Neuronal stem cell (in vitro differentiated cells): ENCODE measurements around the gene PIK3AP1.

Source experiments
- DNase-seq: peaks from one replicate; pipeline ENCODE4 v3.0.0-alpha.2; 2013; ENCODE audit warnings: low spot score
- H2AFZ ChIP-seq: one replicate; pipeline ENCODE4 v1.6.1; 2013; ENCODE audit warnings: mild to moderate bottlenecking, low read length, inconsistent platforms
- H2AK5ac ChIP-seq: 2 replicates; pipeline ENCODE4 v1.6.1; 2013; ENCODE audit warnings: low read depth, mild to moderate bottlenecking, inconsistent platforms, low read length, moderate library complexity, mixed read lengths
- H2BK120ac ChIP-seq: 2 replicates; pipeline ENCODE4 v1.6.1; 2013; ENCODE audit warnings: low read depth, mild to moderate bottlenecking, inconsistent platforms, low read length, moderate library complexity, mixed read lengths
- H2BK12ac ChIP-seq: one replicate; pipeline ENCODE4 v1.6.1; 2013; ENCODE audit warnings: low read length, inconsistent platforms
- H2BK15ac ChIP-seq: 2 replicates; pipeline ENCODE4 v1.6.1; 2013; ENCODE audit warnings: mild to moderate bottlenecking, low read length, inconsistent platforms, mixed read lengths
- H2BK5ac ChIP-seq: one replicate; pipeline ENCODE4 v1.6.1; 2013; ENCODE audit warnings: inconsistent platforms, mild to moderate bottlenecking, low read length, moderate library complexity
- H3K14ac ChIP-seq: one replicate; pipeline ENCODE4 v1.6.1; 2013; ENCODE audit warnings: low read length, inconsistent platforms
- H3K18ac ChIP-seq: 2 replicates; pipeline ENCODE4 v1.6.1; 2013; ENCODE audit warnings: low read length, inconsistent platforms
- H3K23ac ChIP-seq: 2 replicates; pipeline ENCODE4 v1.6.1; 2013; ENCODE audit warnings: low read depth, mild to moderate bottlenecking, mixed read lengths, low read length, inconsistent platforms; ENCODE audit not compliant: poor library complexity
- H3K27ac ChIP-seq: replicated peaks from 3 replicates; pipeline ENCODE4 v1.5.1; 2013; ENCODE audit warnings: low read length, inconsistent platforms
- H3K27me3 ChIP-seq, 3 experiments: 2 replicates each; pipeline ENCODE4 v1.6.1; 2013; ENCODE audit warnings: low read length in 3 of 3, mild to moderate bottlenecking in 2 of 3, inconsistent platforms in 1 of 3, low read depth in 1 of 3, mixed read lengths in 1 of 3, moderate library complexity in 1 of 3; ENCODE audit not compliant: control insufficient read depth in 3 of 3, insufficient read depth in 3 of 3
- H3K36me3 ChIP-seq, 2 donors: replicated peaks in 1 of 2; 2 replicates each; pipeline ENCODE4 v1.6.1; 2013; ENCODE audit warnings: low read length in 2 of 2; ENCODE audit not compliant: control insufficient read depth in 2 of 2, insufficient read depth in 2 of 2
- H3K4ac ChIP-seq: 2 replicates; pipeline ENCODE4 v1.6.1; 2013; ENCODE audit warnings: inconsistent platforms, mild to moderate bottlenecking, low read length, moderate library complexity
- H3K4me1 ChIP-seq, 2 donors: 1 replicate in 1 of 2; 2 replicates in 1 of 2; pipeline ENCODE4 v1.6.1; 2013; ENCODE audit warnings: low read length in 2 of 2, low read depth in 1 of 2; ENCODE audit not compliant: control insufficient read depth in 2 of 2, insufficient read depth in 1 of 2
- H3K4me2 ChIP-seq: one replicate; pipeline ENCODE4 v1.6.1; 2013; ENCODE audit warnings: mild to moderate bottlenecking, low read length, inconsistent platforms; ENCODE audit not compliant: insufficient read depth, poor library complexity, severe bottlenecking
- H3K4me3 ChIP-seq, 2 donors: 2 replicates each; pipeline ENCODE4 v1.5.1; 2013; ENCODE audit warnings: low read length in 2 of 2, mild to moderate bottlenecking in 2 of 2, inconsistent platforms in 1 of 2, moderate library complexity in 1 of 2
- H3K79me1 ChIP-seq: one replicate; pipeline ENCODE4 v1.6.1; 2013; ENCODE audit warnings: low read depth, mild to moderate bottlenecking, inconsistent platforms, low read length, moderate library complexity
- H3K9ac ChIP-seq: one replicate; pipeline ENCODE4 v1.6.1; 2013; ENCODE audit warnings: mild to moderate bottlenecking, low read depth, low read length, inconsistent platforms; ENCODE audit not compliant: poor library complexity
- H3K9me3 ChIP-seq, 2 donors: replicated peaks in 1 of 2; 2 replicates each; pipeline versions ENCODE3 to v1.6.1; 2013; ENCODE audit warnings: low read length in 2 of 2, mild to moderate bottlenecking in 2 of 2, inconsistent platforms in 1 of 2, low read depth in 1 of 2, mixed read lengths in 1 of 2, moderate library complexity in 1 of 2; ENCODE audit not compliant: control insufficient read depth in 2 of 2, insufficient read depth in 1 of 2
- H4K8ac ChIP-seq: one replicate; pipeline ENCODE4 v1.6.1; 2013; ENCODE audit warnings: low read depth, mild to moderate bottlenecking, inconsistent platforms, low read length, moderate library complexity
- H4K91ac ChIP-seq: one replicate; pipeline ENCODE4 v1.6.1; 2013; ENCODE audit warnings: low read length, low read depth, mild to moderate bottlenecking, inconsistent platforms; ENCODE audit not compliant: poor library complexity
- WGBS, 2 donors: extraction: QIAGEN DNeasy Blood & Tissue Kit; methylation state at CpG; one replicate each; pipeline ENCODE4 v1.1.7; 2013; ENCODE audit warnings: missing lambda C conversion rate in 2 of 2, mixed read lengths in 1 of 2; ENCODE audit not compliant: insufficient read length in 2 of 2, insufficient replicate concordance in 1 of 2; ENCODE audit errors: extremely low coverage in 2 of 2; 5-methylcytosine and 5-hydroxymethylcytosine counted together

The PIK3AP1 gene

GRCh38 chr10:96614515-96614914, 105.8 kb downstream of the PIK3AP1 start:
- Histone ChIP-seq H3K27ac (no peak overlapping the region), H3K4ac (no peak overlapping the region), H2BK12ac (no peak overlapping the region), H2AFZ (no peak overlapping the region), H3K27me3 (peaks cover 0 to 40% (median 0%) of the 10 kb centered on the region in 3 experiments), H3K18ac (no peak overlapping the region), H2BK15ac (no peak overlapping the region), H3K4me2 (no peak overlapping the region), H2AK5ac (no peak overlapping the region), H3K9me3 (no peaks in the 10 kb centered on the region), H3K9ac (no peak overlapping the region), H3K36me3 (no peaks in the 10 kb centered on the region), H2BK120ac (no peak overlapping the region), H3K14ac (no peak overlapping the region), H4K91ac (no peak overlapping the region), H4K8ac (no peak overlapping the region), H3K23ac (no peak overlapping the region), H2BK5ac (no peak overlapping the region), H3K79me1 (no peaks in the 10 kb centered on the region), H3K4me3 (no peak overlapping the region), H3K4me1 (no peaks in the 10 kb centered on the region)
- no peak for DNase-seq
- no CpG with 5 or more reads among the region's 2 CpGs for WGBS, 2 donors

GRCh38 chr10:96613576-96613975, 106.7 kb downstream of the PIK3AP1 start:
- no peak overlapping the region for H4K8ac ChIP-seq
- no peak overlapping the region for H3K18ac ChIP-seq
- H2BK120ac ChIP-seq: no peak overlapping the region
- no peak overlapping the region for H2BK15ac ChIP-seq
- no peak overlapping the region for H3K4me2 ChIP-seq
- no peaks in the 10 kb centered on the region for H3K9me3 ChIP-seq
- peaks cover 0 to 36% (median 0%) of the 10 kb centered on the region in 3 experiments for H3K27me3 ChIP-seq
- no peak overlapping the region for H2BK12ac ChIP-seq
- H2AK5ac ChIP-seq: no peak overlapping the region
- no peaks in the 10 kb centered on the region for H3K36me3 ChIP-seq
- H3K9ac ChIP-seq: no peak overlapping the region
- H4K91ac ChIP-seq: no peak overlapping the region
- H3K4me3 ChIP-seq: no peak overlapping the region
- no peak overlapping the region for H2BK5ac ChIP-seq
- no peak overlapping the region for H3K4ac ChIP-seq
- no peak overlapping the region for H2AFZ ChIP-seq
- no peak overlapping the region for H3K14ac ChIP-seq
- no peak for DNase-seq
- no peak overlapping the region for H3K27ac ChIP-seq
- no peaks in the 10 kb centered on the region for H3K79me1 ChIP-seq
- no CpG with 5 or more reads among the region's 3 CpGs for WGBS, 2 donors
- H3K4me1 ChIP-seq: peaks cover 1 to 2% of the 10 kb centered on the region in 2 donors
- no peak overlapping the region for H3K23ac ChIP-seq

GRCh38 chr10:96612055-96612830, 108.1 kb downstream of the PIK3AP1 start:
- Histone ChIP-seq H2BK12ac (no peak overlapping the region), H2AK5ac (no peak overlapping the region), H3K27ac (no peak overlapping the region), H2AFZ (no peak overlapping the region), H2BK5ac (no peak overlapping the region), H2BK15ac (no peak overlapping the region), H3K79me1 (no peaks in the 10 kb centered on the region), H4K91ac (no peak overlapping the region), H3K18ac (no peak overlapping the region), H4K8ac (no peak overlapping the region), H3K9ac (no peak overlapping the region), H3K36me3 (no peaks in the 10 kb centered on the region), H3K4me1 (peaks cover 4 to 7% of the 10 kb centered on the region in 2 donors), H3K14ac (no peak overlapping the region), H3K27me3 (peaks cover 0 to 40% (median 0%) of the 10 kb centered on the region in 3 experiments), H3K4me2 (no peak overlapping the region), H2BK120ac (no peak overlapping the region), H3K23ac (no peak overlapping the region), H3K4me3 (no peak overlapping the region), H3K9me3 (no peaks in the 10 kb centered on the region), H3K4ac (no peak overlapping the region)
- no peak for DNase-seq
- no CpG with 5 or more reads among the region's 8 CpGs for WGBS, 2 donors

GRCh38 chr10:96610817-96611216, 109.5 kb downstream of the PIK3AP1 start:
- H3K14ac ChIP-seq: no peak overlapping the region

More at GRCh38 chr10:96610817-96611216, 109.5 kb downstream of the PIK3AP1 start:
- no peak overlapping the region for H3K18ac ChIP-seq
- no peaks in the 10 kb centered on the region for H3K36me3 ChIP-seq
- H4K8ac ChIP-seq: no peak overlapping the region
- H2BK15ac ChIP-seq: no peak overlapping the region
- WGBS, 2 donors: no CpG with 5 or more reads among the region's 6 CpGs
- no peaks in the 10 kb centered on the region for H3K9me3 ChIP-seq
- no peak overlapping the region for H4K91ac ChIP-seq
- H2AFZ ChIP-seq: no peak overlapping the region
- no peaks in the 10 kb centered on the region for H3K79me1 ChIP-seq
- H3K4ac ChIP-seq: no peak overlapping the region
- H3K27me3 ChIP-seq: peaks cover 0 to 36% (median 0%) of the 10 kb centered on the region in 3 experiments
- H2BK5ac ChIP-seq: no peak overlapping the region
- H3K4me1 ChIP-seq: peaks cover 4 to 14% of the 10 kb centered on the region in 2 donors
- no peak overlapping the region for H3K4me3 ChIP-seq
- no peak overlapping the region for H3K9ac ChIP-seq
- H3K27ac ChIP-seq: no peak overlapping the region
- H3K23ac ChIP-seq: no peak overlapping the region
- no peak overlapping the region for H2AK5ac ChIP-seq
- no peak overlapping the region for H2BK12ac ChIP-seq
- no peak for DNase-seq
- H3K4me2 ChIP-seq: no peak overlapping the region
- no peak overlapping the region for H2BK120ac ChIP-seq
